MG63 (cell line): ENCODE results near the gene VWA3A. TPM values are rescaled to one million over a fixed set of nuclear protein-coding genes. Genes with fewer than 3 reads are reported as not detected.
"Not testable (repeated sequence)": the region's sequence is repeated elsewhere in the genome, so short reads cannot be mapped to it uniquely, and the experiment has no call there.

ENCODE experiments used
- DNase-seq: peaks from one replicate; pipeline ENCODE4 v3.0.0-alpha.2; 2020
- H3K27me3 ChIP-seq: fragments of 250-450 bp; sonication (Bioruptor Pico); 2 replicates; pipeline ENCODE4 v1.5.1; 2020; ENCODE audit warnings: mild to moderate bottlenecking, moderate library complexity
- H3K36me3 ChIP-seq: fragments of 250-450 bp; sonication (Bioruptor Pico); 2 replicates; pipeline ENCODE4 v1.5.1; 2020; ENCODE audit warnings: mild to moderate bottlenecking, moderate library complexity
- H3K4me3 ChIP-seq: fragments of 250-450 bp; sonication (Bioruptor Pico); 2 replicates; pipeline ENCODE4 v1.5.1; 2020; ENCODE audit warnings: mild to moderate bottlenecking, moderate library complexity
- H3K9me3 ChIP-seq: fragments of 250-450 bp; sonication (Bioruptor Pico); 2 replicates; pipeline ENCODE4 v1.5.1; 2020; ENCODE audit warnings: mild to moderate bottlenecking, moderate library complexity
- total RNA-seq: library from RNA; depleted of rRNA; stranded (reverse); fragments of >200 nt; shearing (Covaris generic); gene quantifications from 2 replicates; pipeline ENCODE4 v1.2.3, GENCODE V29; 2014; ENCODE audit warnings: low replicate concordance

Gene VWA3A
- total RNA-seq, 1 experiment from 2014 or later, result not detected

- Histone ChIP-seq H3K9me3 (no peaks in the 10 kb centered on the region), H3K4me3 (no peak overlapping the region), H3K27me3 (peaks cover 35% of the 10 kb centered on the region), H3K36me3 (no peaks in the 10 kb centered on the region)
- DNase-seq, result no peak
These were observed 69.1 kb downstream of the VWA3A start for GRCh38 chr16:22161401-22161800.

- no peak for DNase-seq
These were observed 69.8 kb downstream of the VWA3A start, which contains the start of gene SDR42E2 for GRCh38 chr16:22161999-22162655. TSS of gene SDR42E2 (plus strand) at chr16:22162506. CDS start at chr16:22165583, 3,077 bp downstream.

GRCh38 chr16:22162656-22163009 lies 70.3 kb downstream of the VWA3A start:
- DNase-seq, result no peak
- peaks cover 35% of the 10 kb centered on the region for H3K27me3 ChIP-seq
- H3K36me3 ChIP-seq, result no peaks in the 10 kb centered on the region
- H3K9me3 ChIP-seq, result no peaks in the 10 kb centered on the region
- no peak overlapping the region for H3K4me3 ChIP-seq

More at GRCh38 chr16:22161999-22162655, 69.8 kb downstream of the VWA3A start, which contains the start of gene SDR42E2:
- Histone ChIP-seq H3K4me3 (no peak within 1 kb of the TSS), H3K27me3 (peaks cover 35% of the 10 kb centered on the region), H3K36me3 (no peaks in the 10 kb centered on the region), H3K9me3 (no peaks in the 10 kb centered on the region)

- no peak for DNase-seq
- H3K9me3 ChIP-seq, result no peaks in the 10 kb centered on the region
- no peaks in the 10 kb centered on the region for H3K36me3 ChIP-seq
- H3K27me3 ChIP-seq, result peaks cover 30% of the 10 kb centered on the region
- H3K4me3 ChIP-seq, result no peak overlapping the region
These were observed 71.5 kb downstream of the VWA3A start for GRCh38 chr16:22163806-22164205.

DNA sequence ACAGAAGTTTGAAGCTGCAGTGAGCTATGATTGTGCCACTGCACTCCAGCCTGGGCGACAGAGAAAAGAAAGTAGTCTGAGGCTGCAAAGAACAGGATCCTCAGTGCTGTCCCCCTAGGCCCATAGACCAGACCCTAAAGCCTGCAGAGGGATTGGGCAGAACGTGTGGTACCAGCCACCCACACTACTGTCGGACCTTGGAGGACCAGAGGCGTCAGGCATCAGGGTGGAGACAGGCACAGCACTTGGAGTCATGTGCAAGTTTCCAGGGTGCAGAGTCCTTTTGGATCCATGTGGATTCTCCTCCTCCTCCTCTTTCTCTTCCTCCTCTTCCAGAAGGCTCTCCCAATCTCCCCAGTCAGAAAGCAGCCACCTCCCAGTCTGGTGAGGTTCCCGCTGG lies 72.1 kb downstream of the VWA3A start:
- Histone ChIP-seq H3K4me3 (no peak overlapping the region), H3K36me3 (no peaks in the 10 kb centered on the region), H3K9me3 (no peaks in the 10 kb centered on the region), H3K27me3 (peaks cover 24% of the 10 kb centered on the region)
- no peak for DNase-seq

- DNase-seq, result no peak
These were observed 73.4 kb downstream of the VWA3A start for GRCh38 chr16:22165508-22166285.

DNA sequence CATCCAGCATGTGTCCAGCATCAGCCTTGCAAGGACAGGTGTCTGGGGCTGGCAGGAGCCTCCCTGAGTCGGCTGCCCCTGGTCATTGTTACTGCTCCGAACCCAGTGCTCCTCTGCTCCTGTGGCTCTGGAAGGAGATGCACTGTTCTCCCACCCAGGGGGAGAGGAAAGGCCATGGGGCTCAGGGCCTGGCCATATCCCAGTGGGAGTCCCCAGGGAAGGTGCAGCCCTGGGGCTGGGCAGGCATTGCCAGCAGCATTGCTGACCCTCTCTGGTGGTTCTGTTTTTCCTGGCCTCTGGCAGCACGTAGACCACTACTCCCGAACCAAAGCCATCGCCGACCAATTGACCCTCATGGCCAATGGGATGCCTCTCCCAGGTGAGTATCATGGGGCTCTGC lies 79.6 kb downstream of the VWA3A start:
- no peak for DNase-seq
- Histone ChIP-seq H3K36me3 (no peaks in the 10 kb centered on the region), H3K4me3 (no peak overlapping the region), H3K9me3 (no peaks in the 10 kb centered on the region), H3K27me3 (no peaks in the 10 kb centered on the region; the same call in 1 of the 2 replicates)

More at GRCh38 chr16:22165508-22166285, 73.4 kb downstream of the VWA3A start:
- Histone ChIP-seq H3K4me3 (no peak overlapping the region), H3K36me3 (no peaks in the 10 kb centered on the region), H3K9me3 (no peaks in the 10 kb centered on the region), H3K27me3 (peaks cover 18% of the 10 kb centered on the region)

GRCh38 chr16:22172642-22173041 lies 80.3 kb downstream of the VWA3A start:
- DNase-seq, H3K27me3 ChIP-seq, H3K36me3 ChIP-seq, H3K9me3 ChIP-seq, H3K4me3 ChIP-seq: not testable (repeated sequence)

DNA sequence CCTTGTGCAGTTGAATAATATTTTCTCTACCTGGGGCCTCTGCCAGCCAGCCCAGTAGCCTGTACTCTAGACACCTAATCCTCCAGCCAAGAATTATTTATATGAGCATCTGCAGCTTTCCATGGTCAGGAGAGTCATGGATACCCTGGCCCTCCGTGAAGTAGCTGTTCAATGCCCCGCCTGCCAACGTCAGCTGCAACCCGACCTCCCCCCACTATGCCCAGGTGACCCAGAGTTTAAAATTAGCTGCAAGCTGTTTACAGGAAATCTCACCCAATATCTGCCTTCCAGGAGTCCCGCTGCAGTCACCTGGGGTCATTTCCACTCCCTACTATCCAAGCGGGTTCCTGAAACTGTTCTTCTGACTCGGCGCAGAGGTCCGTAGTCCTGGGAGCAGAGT lies 82.3 kb downstream of the VWA3A start:
- H3K36me3 ChIP-seq, result no peaks in the 10 kb centered on the region
- H3K4me3 ChIP-seq, result no peak overlapping the region
- no peaks in the 10 kb centered on the region for H3K9me3 ChIP-seq
- no peak for DNase-seq
- H3K27me3 ChIP-seq, result no peaks in the 10 kb centered on the region; the same call in 1 of the 2 replicates

DNA sequence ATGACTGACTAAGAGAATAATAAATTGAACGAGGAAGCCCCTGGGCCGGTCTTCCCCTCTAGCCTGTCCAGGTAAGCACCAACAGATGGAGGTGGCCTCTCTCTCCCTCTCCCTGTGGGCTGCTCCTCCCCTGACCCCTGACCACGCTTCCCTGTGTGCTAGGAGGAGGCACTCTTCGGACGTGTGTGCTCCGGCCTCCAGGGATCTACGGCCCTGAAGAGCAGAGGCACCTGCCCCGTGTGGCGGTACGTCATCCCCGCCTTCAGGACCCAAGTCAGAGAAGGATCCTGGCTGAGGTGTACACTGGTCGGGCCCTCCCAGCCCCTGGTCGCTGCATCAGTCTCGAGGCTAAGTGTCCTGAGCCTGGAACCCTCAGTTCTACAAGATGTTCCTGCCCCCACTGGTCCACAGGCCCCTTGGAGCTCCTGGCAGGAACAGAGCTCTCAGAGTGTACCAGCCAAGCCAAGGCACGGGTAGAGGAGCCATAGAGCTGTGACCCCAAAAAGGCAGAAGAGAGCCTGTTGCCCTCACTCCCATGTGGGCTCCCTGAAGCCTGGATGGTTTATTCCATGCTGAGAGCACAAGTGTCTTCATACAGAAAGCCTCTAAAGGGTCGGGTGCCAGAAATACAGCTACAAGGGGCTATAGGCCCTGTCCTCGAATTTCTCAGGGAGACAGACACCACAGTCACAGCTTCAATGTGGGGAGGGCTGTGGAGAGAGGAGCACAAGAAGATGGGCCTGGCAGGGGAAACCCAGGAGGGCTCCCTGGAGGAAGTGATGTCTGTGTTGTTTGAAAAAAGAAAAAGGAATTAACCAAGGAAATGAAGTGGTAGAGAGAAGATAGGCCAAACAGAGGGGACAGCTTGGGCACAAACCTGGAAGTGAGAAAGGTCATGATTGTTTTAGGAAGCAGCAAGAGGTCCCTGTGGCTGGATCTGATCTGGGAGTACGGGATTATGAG lies 85.9 kb downstream of the VWA3A start:
- no peak for DNase-seq

DNA sequence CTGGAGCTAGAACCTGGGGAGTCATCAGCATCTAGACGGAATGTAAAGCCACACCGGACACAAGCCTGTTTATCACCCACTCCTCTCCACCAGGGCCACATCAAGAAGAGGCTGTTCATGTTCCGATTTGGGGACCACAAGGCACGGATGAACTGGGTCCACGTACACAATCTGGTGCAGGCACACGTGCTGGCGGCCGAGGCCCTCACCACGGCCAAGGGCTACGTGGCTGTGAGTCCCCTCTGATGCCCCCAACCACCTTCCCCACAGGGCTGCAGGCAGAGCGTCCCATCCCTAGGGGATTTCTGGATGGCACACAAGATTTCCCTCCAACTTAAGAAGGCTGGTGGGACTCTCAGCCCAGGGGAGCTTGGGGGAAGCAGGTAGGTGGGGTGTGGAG lies 89.1 kb downstream of the VWA3A start:
- Histone ChIP-seq H3K4me3 (no peak overlapping the region), H3K27me3 (no peaks in the 10 kb centered on the region), H3K36me3 (no peaks in the 10 kb centered on the region), H3K9me3 (no peaks in the 10 kb centered on the region)
- DNase-seq, result no peak

More for the DNA sequence above, 85.9 kb downstream of the VWA3A start:
- Histone ChIP-seq H3K4me3 (no peak overlapping the region), H3K27me3 (no peaks in the 10 kb centered on the region), H3K9me3 (no peaks in the 10 kb centered on the region), H3K36me3 (no peaks in the 10 kb centered on the region)

DNA sequence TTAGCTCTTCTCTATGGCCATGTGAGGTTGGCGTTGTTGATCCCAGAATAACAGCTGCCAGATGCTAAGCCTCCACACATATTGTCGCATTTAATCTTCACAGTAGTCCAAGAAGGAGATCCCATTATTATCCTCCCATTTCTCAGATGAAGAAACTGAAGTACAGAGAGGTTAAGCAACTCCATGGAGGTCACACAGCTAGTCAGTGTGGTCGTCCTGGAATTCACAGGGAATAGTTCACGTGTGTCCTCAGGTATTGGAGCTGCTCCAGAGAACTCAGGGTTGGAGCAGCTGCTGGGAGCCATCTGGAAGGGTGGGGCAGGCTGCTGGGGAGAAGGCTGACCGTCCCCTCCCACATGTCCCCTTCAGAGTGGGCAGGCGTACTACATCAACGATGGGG lies 89.5 kb downstream of the VWA3A start:
- no peaks in the 10 kb centered on the region for H3K27me3 ChIP-seq
- H3K9me3 ChIP-seq, result no peaks in the 10 kb centered on the region
- no peaks in the 10 kb centered on the region for H3K36me3 ChIP-seq
- DNase-seq, result no peak
- H3K4me3 ChIP-seq, result no peak overlapping the region

DNA sequence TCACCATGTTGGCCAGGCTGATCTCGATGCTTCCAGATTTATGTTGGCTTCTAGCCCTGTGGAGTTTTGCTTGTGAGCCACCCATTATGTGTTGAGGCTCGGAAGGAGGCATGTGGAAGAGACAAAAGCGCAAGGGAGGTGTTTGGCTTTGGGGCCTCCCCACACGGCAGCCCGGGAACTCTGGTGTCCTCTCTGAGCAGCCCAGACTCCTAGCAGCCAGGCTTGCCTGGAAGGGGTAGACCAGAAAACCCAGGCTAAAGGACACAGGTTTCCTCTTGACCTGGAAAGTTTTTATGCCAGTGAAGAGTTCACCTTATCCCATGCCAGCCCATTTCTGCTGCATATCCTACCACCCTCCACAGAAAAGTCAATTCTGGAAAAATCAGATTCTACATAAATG lies 91.0 kb downstream of the VWA3A start:
- Histone ChIP-seq H3K9me3 (no peaks in the 10 kb centered on the region), H3K36me3 (no peaks in the 10 kb centered on the region), H3K27me3 (no peaks in the 10 kb centered on the region), H3K4me3 (no peak overlapping the region)
- DNase-seq, result no peak

DNA sequence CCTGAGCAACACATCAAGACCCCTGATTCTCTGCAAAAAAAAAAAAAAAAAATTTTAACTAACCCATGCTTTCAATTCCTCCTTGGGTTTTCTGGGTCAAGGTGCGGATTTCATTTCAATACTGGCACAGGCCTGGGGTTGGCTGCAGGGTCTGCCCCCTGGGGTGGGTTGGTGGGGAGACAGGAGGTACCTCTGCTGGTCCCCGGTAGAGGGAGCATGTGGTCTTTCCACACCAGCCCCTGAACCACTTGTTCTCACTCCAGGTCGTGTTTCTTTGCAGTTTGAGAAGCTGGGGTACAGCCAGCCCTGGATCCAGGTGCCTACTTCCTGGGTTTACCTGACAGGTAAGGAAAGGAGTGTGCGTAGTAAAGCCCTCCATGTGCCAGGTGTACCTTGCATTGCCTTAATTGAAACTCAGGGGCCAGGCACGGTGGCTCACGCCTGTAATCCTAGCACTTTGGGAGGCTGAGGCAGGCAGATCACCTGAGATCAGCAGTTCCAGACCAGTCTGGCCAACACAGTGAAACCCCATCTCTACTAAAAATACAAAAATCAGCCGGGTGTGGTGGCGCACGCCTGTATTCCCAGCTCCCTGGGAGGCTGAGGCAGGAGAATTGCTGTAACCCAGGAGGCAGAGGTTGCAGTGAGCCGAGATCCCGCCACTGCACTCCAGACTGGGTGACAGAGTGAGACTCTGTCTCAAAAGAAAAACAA lies 91.7 kb downstream of the VWA3A start:
- Histone ChIP-seq H3K4me3 (no peak overlapping the region), H3K9me3 (no peaks in the 10 kb centered on the region), H3K27me3 (no peaks in the 10 kb centered on the region), H3K36me3 (no peaks in the 10 kb centered on the region)
- no peak for DNase-seq

- no peak for DNase-seq
- Histone ChIP-seq H3K27me3 (no peaks in the 10 kb centered on the region), H3K4me3 (no peak overlapping the region), H3K9me3 (no peaks in the 10 kb centered on the region), H3K36me3 (no peaks in the 10 kb centered on the region)
These were observed 92.3 kb downstream of the VWA3A start for GRCh38 chr16:22184615-22184968.

GRCh38 chr16:22186517-22186916 lies 94.2 kb downstream of the VWA3A start:
- H3K9me3 ChIP-seq, result no peaks in the 10 kb centered on the region
- no peaks in the 10 kb centered on the region for H3K27me3 ChIP-seq
- H3K4me3 ChIP-seq, result no peak overlapping the region
- H3K36me3 ChIP-seq, result no peaks in the 10 kb centered on the region
- DNase-seq, result no peak
